HG03060 (cell line): ENCODE measurements around the gene TANGO2.

Experiments
- ATAC-seq: cut with Tn5 transposase; IDR thresholded peaks from one replicate; pipeline ENCODE4 v1.9.1; 2021; ENCODE audit warnings: low read depth, moderate number of reproducible peaks; ENCODE audit not compliant: unreplicated experiment

TANGO2 gene

DNA sequence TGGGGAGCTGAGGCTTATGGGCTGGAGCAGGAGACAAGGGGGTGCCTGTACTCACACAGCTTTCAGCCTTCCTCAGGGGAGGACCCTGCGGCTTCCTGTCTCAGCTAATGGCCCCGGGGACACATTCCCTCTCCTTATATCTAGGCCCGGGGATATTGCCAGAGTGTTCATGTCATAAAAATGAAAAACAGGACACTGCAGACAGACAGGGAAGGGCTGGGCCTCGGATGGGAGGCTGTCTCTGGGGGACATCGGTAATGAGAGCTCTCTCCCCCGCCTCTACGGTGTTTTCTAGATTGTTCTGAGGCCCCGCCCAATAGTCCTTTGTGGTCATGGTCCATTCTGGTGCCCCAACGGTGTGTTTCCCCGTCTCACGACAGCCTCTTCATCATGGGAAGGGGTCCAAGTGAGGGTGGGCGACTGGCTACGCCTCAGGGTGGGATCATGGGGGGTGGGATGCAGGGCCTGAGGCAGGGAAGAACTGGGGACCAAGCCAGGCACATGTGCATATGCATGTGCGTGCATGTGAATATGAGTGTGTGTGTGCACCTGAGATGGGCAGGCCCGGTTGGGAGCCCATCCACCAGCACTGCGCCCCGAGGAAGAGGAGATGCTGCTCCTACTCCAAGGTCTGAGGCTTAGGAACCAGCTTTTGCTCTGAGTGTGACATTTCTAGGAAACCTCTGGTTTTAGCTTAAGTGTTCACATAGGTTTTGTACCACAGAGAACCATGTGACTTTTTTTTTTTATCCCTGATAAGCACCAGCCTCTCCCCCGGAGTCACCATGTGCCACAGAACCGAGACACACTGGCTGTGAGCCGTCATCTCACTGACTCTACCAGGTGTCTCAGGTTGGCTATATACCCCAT is 9.6 kb upstream of the TANGO2 start:
- ATAC-seq: no peak

DNA sequence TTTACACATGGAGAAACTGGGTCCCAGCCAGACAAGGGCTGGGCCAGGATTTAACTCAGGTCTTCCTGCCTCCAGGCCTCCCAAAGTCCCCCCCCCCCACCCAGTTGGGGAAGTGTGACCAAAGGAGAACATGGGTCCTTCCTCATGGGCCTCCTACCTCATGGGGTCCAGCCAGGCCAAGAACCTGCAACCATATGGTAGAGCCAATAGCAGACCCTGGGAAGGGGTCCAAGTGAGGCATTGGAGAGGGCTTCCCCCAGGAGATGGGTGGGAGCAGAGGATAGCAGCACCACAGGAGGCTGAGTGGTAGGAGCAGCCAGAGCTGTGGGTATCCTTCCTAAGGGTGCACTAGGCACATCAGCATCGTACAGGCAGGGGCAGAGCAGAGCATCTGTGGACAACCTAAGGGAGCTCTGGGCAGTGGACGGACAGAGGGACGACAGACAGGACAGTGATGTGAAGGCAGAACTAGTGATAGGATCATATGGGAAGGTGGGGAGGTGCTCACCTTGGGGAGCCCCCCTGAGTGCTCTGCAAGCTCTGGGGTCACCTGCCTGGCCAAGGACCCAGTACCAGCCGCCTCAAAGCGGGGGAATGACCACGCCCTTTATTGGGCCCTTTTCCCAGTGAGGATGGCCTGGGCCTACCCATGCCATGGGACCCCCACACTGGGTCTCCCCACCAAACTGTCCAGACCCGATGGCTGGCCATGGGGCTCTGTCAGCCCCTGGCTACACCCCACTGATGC is 8.7 kb upstream of the TANGO2 start:
- ATAC-seq: no peak

DNA sequence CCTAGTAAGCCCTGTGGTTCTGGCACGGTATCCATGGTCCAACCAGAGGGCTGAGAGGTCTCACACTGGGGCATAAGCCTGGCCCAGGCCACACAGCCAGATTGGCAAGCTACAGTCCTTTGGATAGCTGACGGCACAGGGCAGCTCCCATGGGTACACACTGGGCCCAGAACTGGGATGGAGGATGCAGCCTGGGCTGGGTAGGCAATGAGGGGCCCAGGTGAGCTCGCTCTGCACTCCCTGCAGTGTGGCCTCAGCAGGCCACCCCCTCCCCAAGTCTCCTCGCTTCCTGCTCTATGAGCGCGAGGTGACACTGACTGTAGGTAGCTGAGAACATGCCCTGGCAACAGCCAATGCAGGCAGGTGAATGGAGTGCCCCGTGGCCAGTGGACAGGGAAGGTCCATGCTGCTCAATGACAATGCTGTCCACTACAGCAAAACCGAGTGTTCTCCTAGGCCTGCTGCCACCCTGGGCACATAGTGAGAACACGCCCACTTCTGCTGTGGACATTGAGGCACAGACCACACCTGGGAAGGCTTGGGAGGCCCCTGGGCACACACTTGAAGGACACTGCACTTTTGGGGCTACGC is 8.1 kb upstream of the TANGO2 start:
- no peak for ATAC-seq

DNA sequence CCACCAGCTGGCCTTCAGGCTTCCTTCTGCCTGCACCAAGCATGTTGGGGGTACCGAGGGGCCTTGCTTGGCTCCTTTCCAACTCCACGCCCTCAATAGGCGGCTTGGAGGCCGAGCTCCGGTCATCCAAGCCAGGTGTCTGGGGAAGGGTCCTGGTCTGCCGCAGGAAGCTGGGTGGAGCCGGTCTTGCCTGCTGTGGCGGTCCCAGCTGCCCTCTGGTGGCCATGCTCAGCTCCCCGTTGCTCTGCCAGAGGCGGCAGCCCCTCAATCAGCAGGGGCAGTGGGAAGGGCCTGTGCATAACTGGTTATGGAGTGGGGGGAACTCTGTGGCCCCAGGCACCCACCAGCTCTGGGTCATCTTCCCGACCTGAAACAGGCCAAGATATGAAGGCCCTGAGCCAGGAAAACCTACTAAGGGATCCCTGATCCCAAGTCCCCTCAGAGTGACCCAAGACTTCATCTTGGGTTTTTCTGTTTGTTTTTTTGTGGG is 7.5 kb upstream of the TANGO2 start:
- no peak for ATAC-seq

DNA sequence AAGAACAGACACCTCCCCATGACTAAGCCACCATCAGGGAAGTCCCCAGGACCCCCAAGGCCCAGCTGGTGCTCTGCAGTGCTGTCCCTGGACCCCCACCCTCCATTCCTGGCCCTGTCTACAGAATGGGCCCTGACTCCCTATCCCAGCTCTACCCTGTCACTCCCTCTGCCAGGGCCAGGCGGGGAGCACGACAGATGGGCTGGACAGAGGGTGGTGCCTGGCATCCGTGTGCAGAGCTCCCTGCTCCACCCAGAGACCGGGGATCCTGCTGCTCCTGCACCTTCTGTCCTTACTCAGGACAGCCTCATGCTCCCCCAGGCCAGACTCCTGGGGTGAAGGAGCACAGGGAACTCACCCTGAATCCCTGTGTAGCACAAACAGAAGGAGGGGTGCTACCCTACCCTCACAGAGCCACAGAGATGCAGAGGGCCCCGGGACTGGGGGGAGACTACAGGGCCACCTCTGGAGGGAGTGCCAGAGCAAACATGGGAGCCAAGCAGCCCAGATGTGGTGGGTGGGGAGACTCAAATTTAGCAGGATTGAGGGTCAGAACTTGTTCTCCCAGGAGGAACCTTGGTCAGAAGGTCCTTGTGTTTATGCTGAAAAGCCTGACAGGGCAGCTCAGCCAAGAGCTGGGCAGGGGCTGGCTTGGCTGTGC is 6.3 kb upstream of the TANGO2 start:
- ATAC-seq: no peak

DNA sequence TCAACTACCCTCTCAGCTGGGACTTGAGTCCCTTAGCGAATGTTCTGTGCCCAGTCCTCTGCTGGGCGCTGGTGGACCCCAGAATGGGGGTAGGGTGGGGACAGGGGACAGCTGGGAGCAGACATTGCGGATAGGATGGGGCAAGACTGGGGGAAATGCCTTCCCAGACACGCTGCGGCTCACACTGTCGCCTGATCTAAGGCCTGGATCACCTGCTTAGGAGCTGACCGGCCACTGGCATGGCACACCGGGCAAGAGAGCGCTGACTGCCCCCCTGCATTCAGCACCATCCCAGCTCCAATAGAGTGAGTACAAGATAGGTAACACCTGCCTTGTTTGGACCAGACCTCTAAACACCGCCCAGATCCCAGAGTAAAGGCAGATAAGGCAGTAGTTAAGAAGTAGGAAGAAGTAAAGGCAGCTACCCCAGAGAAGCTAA is 5.7 kb upstream of the TANGO2 start:
- ATAC-seq: no peak

DNA sequence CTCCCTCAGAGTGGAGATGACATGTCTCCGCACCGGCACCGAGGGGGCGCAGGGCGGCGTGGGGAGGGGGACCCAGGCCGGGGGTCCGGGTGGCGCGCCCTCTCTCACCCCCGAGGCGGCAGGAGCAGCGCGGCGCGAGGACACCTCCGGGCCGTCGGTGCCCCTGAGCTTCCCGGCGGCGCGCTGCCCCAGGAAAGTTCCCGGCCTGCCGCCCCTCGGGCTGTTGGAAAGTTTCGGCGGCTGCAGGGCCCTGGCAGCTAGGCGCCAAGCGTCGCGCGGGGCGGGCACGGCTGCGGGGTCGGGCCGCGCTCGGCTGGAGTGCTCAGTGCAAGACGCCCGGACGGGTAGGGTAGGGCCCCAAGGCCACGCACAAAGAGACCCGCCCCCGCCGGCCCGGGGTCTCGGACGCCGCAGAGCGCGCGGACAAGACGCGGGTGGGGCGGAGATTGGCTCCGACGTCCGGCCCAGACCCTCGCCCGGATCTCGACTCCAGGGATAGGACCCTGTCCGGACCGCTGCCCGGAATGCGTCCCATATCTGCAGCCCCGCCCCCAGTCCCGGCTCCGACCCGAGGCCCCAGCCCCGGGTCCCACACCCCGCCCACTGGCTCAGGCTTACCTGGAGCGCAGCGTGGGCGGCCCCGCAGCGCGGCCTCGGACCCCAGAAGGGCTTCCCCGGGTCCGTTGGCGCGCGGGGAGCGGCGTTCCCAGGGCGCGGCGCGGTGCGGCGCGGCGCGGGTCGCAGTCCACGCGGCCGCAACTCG is 4.8 kb upstream of the TANGO2 start:
- no peak for ATAC-seq

DNA sequence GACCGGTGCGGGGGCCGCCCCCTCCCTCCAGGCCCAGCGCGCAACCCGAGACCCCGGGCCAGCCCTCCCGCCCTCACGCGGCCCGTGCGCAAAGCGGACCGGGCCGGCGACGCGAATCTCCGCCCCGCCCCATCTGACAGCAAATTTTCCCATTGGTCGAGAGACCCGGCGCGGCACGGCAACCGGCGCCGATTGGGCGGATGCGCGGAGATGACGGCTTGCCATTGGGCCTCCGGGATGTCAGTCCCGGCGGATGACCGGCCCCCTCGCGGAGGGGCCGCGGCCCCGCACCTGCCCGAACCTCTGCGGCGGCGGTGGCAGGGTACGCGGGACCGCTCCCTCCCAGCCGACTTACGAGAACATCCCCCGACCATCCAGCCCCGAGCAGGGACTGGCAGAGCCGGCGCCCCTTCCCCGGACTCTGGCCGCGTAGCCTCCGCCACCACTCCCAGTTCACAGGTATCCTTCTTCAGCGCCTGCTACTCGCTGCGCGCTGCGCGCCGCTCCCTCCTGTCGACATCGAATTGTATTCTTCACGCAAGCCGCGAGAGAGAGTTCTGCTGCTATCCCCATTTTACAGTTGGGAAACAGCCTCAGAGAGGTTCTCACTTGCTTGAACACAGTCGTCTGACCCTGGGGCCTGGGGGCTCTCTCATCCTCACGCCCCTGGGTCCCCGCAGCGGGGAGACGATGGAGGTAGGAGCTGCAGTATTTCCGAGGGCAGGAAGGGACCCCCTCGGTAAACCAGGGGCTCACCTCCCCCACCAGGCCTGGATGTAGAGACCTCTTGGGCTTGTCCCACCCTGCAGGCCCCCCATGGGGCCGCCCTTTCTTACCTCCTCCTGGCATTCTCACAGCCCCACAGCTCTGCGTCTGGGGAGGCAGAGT is 3.9 kb upstream of the TANGO2 start, which contains the start of gene ARVCF:
Gene ARVCF (minus strand): TSS at position 90 of the 888 bp plus-strand sequence. CDS start 26,029 bp downstream, outside the sequence.
- ATAC-seq: no peak

DNA sequence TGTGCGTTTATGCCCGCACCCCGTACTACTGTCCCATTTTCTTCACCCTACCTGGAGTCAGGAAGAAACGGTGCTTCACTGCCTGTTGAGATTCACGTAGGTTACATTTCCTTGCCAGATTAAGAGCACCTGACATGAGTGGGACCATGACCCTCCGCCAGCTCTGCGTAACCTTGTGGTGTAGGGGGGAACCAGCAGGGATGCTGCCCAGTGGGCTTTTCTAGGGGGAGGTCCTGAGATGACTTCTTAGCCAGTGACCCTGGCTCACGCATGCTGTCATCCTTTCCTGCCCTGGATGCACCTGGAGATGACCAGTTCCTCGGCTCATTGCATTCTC is 3.3 kb upstream of the TANGO2 start:
- no peak for ATAC-seq

DNA sequence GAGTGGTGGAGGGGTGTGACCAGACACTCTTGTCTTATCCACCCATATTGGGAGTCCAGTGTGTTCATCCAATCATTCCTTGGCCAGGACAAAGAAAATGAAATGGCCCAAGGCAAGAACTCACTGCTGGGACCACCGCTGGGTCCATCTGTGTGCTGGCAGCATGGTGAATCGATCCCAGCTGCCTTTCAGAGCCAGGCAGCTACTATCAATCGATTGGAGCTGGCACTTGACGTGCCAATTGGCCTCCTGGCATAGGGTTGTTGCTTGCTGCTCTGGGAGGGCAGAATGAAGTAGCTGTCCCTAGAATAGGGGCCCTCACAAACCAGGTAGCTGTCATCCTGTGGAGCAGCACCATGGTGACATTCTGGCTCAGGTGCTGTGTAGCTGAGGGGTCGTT is 2.9 kb upstream of the TANGO2 start:
- no peak for ATAC-seq

DNA sequence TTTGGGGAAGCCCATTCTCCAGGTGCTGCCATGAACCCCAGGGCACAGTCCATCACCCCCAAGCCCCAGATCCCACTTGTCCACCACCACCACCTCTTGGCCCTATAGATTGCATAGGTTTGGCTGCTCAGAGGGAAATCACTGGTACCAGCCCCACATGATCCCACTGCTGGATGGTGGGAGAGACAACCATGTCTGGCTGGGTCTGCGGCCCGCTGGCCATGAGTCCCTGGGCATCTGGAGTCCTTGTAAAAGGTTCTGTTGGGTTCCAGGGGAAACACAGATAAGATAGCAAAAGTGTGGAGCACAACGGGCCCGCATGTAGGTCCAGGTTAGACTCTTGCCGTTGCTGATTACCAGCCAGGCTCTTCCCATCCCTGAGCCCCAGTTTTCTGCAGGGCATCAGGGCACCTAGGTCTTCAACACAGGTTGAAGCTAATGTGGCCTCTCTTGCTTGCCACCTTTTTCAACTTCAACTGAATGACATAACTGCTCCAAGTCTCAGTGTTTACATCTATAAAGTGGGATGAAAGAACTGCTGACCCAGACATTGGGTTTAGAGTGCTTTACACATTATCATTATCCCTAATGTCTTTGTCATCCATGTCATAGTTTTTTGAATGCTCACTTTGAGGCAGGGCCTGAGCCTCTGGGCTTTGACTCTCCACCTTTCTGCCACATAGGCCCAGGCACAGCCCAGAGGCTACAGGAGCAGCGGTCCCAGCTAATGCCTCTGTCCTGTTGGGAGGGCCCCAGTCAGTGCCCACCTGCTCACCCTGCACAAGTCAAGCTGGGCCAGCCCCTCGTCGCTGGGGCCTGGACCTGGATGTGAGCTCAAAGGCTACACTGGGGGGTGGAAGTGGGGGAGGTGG is 1.0 kb upstream of the TANGO2 start:
- ATAC-seq: no peak

DNA sequence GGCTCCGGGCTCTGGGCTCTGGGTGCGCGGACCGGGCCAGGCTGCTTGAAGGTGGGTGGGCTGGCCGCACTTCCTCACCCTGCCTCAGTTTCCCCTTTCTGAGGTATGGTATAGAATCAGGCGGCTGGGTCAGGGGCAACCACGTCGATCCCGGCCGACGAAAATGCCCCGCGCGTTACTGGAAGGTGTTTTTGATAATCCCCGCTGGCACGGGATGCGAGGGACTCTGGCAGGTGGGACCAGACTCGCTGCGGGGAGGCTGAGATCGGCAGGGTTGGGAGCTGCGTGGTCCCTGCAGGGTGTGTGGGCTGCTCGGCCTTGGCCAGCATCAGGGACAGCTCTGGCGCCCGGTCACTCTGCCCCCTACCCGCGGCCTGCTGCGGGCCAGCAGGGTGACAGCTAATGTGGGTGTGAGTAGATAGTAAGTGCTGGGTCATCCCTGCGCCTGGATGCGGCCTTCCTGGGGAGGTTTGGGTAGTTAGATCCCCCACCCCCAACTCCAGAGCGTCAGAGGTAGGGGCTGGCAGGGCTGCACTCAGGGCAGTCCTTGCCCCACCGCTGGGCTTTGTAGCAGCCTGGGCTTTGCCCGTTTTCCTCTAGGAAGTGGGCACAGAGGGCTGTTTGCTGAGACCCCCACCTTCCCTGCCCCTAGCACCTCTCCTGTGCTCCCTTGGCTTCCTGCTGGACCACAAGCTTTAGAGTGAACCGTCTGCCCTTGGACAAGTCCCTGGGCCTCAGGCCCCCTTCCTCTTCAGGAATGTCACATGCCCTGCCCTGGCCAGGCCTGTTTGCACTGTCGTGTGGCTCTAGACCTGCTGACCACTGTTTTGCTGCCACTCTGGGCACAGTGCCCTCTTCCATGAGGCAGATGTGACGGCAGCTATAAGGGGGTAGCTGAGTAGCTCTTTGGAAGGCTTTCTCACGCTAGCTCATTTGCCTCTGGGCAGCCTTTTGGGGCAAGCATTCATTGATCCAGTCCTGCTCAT is 579 bp downstream of the TANGO2 start:
- no peak for ATAC-seq

DNA sequence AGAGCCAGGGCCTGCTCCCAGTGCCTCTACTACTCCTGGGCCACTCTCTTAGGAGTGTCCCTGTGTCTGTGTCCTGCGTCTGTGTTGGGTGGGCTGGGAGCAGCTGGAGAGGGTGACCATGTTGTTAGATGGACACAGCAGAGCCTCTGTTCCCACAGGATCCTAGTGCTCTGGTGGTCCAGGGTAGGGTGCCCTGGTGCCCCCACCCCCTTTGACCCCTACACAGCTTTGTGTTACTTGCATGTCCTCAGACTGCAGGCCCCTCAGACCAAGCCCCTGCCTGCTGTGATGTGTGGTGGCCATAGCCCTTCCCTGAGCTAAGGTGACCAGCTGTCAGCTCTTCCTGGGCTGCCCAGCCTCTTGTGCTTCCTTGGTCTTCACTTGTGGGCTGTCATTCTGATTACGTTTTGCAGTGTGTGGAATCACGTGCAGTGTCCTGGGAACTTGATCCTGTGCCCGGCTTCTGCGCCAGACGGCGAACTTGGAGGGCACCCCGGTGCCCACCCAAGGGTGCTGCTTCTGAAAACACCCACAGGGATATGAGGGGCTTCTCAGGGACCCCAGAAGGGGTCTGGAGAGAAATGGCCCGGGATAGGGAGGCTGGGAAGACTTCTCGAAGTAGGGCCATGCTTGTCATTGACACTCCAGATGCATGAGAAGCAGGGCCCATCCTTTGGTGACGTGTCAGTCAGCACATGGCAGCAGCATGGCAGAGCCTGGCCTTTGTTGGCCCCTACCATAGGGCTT is 1.5 kb downstream of the TANGO2 start:
- no peak for ATAC-seq

DNA sequence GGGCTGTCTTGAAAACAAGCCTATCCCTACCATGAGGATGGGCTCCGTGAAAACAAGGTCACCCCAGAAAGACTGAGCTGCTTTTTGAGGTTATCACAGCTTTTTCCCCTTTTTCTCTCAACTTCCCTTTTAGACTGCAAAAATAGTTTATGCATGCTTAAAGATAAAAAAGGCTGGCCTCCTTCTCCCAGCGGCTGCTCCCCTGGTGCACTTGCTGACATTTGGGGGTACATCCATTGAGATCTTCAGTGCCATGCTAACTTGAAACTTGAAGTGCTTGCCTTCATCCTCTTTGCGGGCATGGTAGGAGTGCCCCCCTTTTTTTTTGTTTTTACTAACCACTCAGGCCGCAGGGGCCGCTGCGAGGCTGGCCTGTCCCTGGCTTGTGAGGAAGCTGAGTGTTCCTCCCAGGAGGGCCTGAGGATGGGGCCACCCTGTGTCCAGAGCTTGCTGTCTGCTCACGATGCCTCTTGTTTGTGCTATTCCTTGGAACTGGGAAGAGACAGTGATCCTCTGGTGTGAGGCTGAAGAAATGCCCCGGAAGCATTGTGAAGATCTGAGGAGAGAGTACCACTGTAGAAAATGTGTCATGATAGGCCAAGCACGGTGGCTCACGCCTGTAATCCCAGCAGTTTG is 2.2 kb downstream of the TANGO2 start:
- no peak for ATAC-seq

DNA sequence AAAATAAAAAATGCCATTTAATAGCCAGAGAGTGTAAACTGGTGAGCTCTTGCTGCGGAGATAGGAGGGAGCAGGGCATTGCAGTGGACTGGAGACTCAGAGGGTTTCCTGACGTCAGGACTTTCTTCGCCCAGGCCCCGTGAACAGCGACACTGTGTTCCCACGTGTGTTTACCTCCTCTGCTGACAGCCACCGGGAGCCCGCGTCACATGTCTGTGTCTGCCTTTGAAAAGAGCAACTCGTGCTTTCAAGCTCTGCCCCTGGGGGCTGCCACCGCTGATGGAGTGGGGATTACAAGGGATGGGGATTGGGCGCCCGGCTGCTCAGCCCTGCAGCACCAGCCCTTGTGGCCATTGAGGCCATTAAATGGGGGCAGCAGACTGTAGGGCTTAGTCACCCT is 3.3 kb downstream of the TANGO2 start:
- no peak for ATAC-seq
